Neural progenitor cell (in vitro differentiated cells): ENCODE measurements around the gene RPUSD1. TPM values are rescaled to one million over a fixed set of nuclear protein-coding genes. Genes with fewer than 3 reads are reported as not detected.

Experiments
- DNase-seq: peaks from one replicate; pipeline ENCODE4 v3.0.0-alpha.2; 2016; ENCODE audit warnings: low spot score
- H2AFZ ChIP-seq: fragments of 200-600 bp; sonication (generic); replicated peaks from 2 replicates; pipeline ENCODE4 v1.6.1; 2016; ENCODE audit warnings: antibody characterized with exemption
- H3F3A ChIP-seq: fragments of 200-600 bp; sonication (generic); 2 replicates; pipeline ENCODE4 v1.6.1; 2016; ENCODE audit warnings: antibody characterized with exemption, low read depth
- H3K27ac ChIP-seq: fragments of 200-600 bp; sonication (generic); 2 replicates; pipeline ENCODE4 v1.5.1; 2016; ENCODE audit warnings: mild to moderate bottlenecking
- H3K27me3 ChIP-seq: fragments of 200-600 bp; sonication (generic); 2 replicates; pipeline ENCODE4 v1.6.1; 2016; ENCODE audit warnings: mild to moderate bottlenecking, moderate library complexity
- H3K36me3 ChIP-seq: fragments of 200-600 bp; sonication (generic); 2 replicates; pipeline ENCODE4 v1.5.1; 2016
- H3K4me1 ChIP-seq: fragments of 200-600 bp; sonication (generic); 2 replicates; pipeline ENCODE4 v1.6.1; 2016; ENCODE audit warnings: mixed run types
- H3K4me2 ChIP-seq: fragments of 200-600 bp; sonication (generic); 2 replicates; pipeline ENCODE4 v1.6.1; 2016
- H3K4me3 ChIP-seq: fragments of 200-600 bp; sonication (generic); 2 replicates; pipeline ENCODE4 v1.5.1; 2016
- H3K79me2 ChIP-seq: fragments of 200-600 bp; sonication (generic); 2 replicates; pipeline ENCODE4 v1.6.1; 2016; ENCODE audit warnings: low read depth
- H3K9ac ChIP-seq: fragments of 200-600 bp; sonication (generic); 2 replicates; pipeline ENCODE4 v1.6.1; 2016
- H3K9me3 ChIP-seq: fragments of 200-600 bp; sonication (generic); 2 replicates; pipeline ENCODE4 v1.5.1; 2016; ENCODE audit warnings: low read depth
- H4K20me1 ChIP-seq: fragments of 200-600 bp; sonication (generic); 2 replicates; pipeline ENCODE4 v1.6.1; 2016; ENCODE audit warnings: low read depth
- H3K27ac Mint-ChIP-seq: 3 replicates; pipeline ENCODE4 v1.8.0; 2021; ENCODE audit warnings: mixed read lengths
- H3K27me3 Mint-ChIP-seq: 2 replicates; pipeline ENCODE4 v1.8.0; 2022; ENCODE audit warnings: low read depth, mild to moderate bottlenecking, inconsistent platforms, moderate library complexity, mixed read lengths; ENCODE audit not compliant: insufficient read depth
- H3K36me3 Mint-ChIP-seq: 3 replicates; pipeline ENCODE4 v1.8.0; 2021; ENCODE audit warnings: mixed read lengths
- H3K4me1 Mint-ChIP-seq: 3 replicates; pipeline ENCODE4 v1.8.0; 2021; ENCODE audit warnings: mixed read lengths
- H3K4me3 Mint-ChIP-seq: 3 replicates; pipeline ENCODE4 v1.8.0; 2021; ENCODE audit warnings: mild to moderate bottlenecking, moderate library complexity, mixed read lengths
- H3K9me3 Mint-ChIP-seq: 3 replicates; pipeline ENCODE4 v1.8.0; 2020; ENCODE audit warnings: mixed read lengths
- CTCF ChIP-seq: fragments of 200-600 bp; sonication (generic); IDR thresholded peaks from 2 replicates; pipeline ENCODE4 v1.5.1; 2017; ENCODE audit warnings: antibody characterized with exemption, mild to moderate bottlenecking
- EZH2 ChIP-seq: fragments of 200-600 bp; sonication (generic); IDR thresholded peaks from 2 replicates; pipeline ENCODE4 v1.6.1; 2017; ENCODE audit warnings: antibody characterized with exemption, mild to moderate bottlenecking, moderate library complexity
- EZH2phosphoT487 ChIP-seq: fragments of 200-600 bp; sonication (generic); IDR thresholded peaks from 2 replicates; pipeline ENCODE4 v1.6.1; 2017; ENCODE audit warnings: antibody characterized with exemption
- total RNA-seq: library from RNA; depleted of rRNA; stranded (reverse); fragments of >200 nt; gene quantifications from 2 replicates; pipeline ENCODE4 v1.2.3, GENCODE V29; 2015; ENCODE audit warnings: low replicate concordance

RPUSD1 gene
- total RNA-seq, 1 donor from 2014 or later: 5.6 TPM

- DNase-seq: no peak
- Histone ChIP-seq H3K9ac (no peak overlapping the region), H3K4me1 (peaks cover 18% of the 10 kb centered on the region), H3K27ac (no peak overlapping the region), H3F3A (peaks cover 23% of the 10 kb centered on the region), H3K79me2 (peaks cover 4% of the 10 kb centered on the region), H2AFZ (no peak overlapping the region), H3K4me3 (no peak overlapping the region), H3K27me3 (peaks cover 68% of the 10 kb centered on the region), H3K36me3 (no peaks in the 10 kb centered on the region), H3K4me2 (no peak overlapping the region), H3K9me3 (no peaks in the 10 kb centered on the region), H4K20me1 (peaks cover 22% of the 10 kb centered on the region)
- H3K9me3 Mint-ChIP-seq: no peaks in the 10 kb centered on the region
- no peaks in the 10 kb centered on the region for H3K4me1 Mint-ChIP-seq
- H3K4me3 Mint-ChIP-seq: no peak overlapping the region
- H3K27ac Mint-ChIP-seq: no peak overlapping the region
- H3K36me3 Mint-ChIP-seq: peaks cover 3% of the 10 kb centered on the region
- H3K27me3 Mint-ChIP-seq: peaks cover 6% of the 10 kb centered on the region
- TF ChIP-seq EZH2 (no peak), CTCF (no peak), EZH2phosphoT487 (no peak)
Observed at GRCh38 chr16:802461-802860, 14.3 kb upstream of the RPUSD1 start.

- Mint-ChIP-seq H3K4me1 (no peaks in the 10 kb centered on the region), H3K9me3 (no peaks in the 10 kb centered on the region), H3K36me3 (peaks cover 3% of the 10 kb centered on the region), H3K4me3 (no peak overlapping the region), H3K27ac (no peak overlapping the region), H3K27me3 (peaks cover 4% of the 10 kb centered on the region)
- Histone ChIP-seq H3K9ac (no peak overlapping the region), H2AFZ (no peak overlapping the region), H3K36me3 (no peaks in the 10 kb centered on the region), H3F3A (peaks cover 16% of the 10 kb centered on the region), H3K4me3 (no peak overlapping the region), H3K4me1 (peaks cover 18% of the 10 kb centered on the region), H3K27me3 (peaks cover 68% of the 10 kb centered on the region), H3K4me2 (no peak overlapping the region), H3K27ac (no peak overlapping the region), H3K9me3 (no peaks in the 10 kb centered on the region), H4K20me1 (peaks cover 26% of the 10 kb centered on the region), H3K79me2 (peaks cover 4% of the 10 kb centered on the region)
- DNase-seq: no peak
- no peak for TF ChIP-seq EZH2
- TF ChIP-seq CTCF: no peak
- TF ChIP-seq EZH2phosphoT487: no peak
Observed at GRCh38 chr16:801584-802363, 13.6 kb upstream of the RPUSD1 start.

- Histone ChIP-seq H3K4me3 (peak overlapping the region; percentile 46), H3K79me2 (no peaks in the 10 kb centered on the region), H3K36me3 (no peaks in the 10 kb centered on the region), H3K27ac (no peak overlapping the region), H3K4me2 (peak overlapping the region; percentile 83), H3K9me3 (no peaks in the 10 kb centered on the region), H3K27me3 (peaks cover 68% of the 10 kb centered on the region), H2AFZ (no peak overlapping the region), H4K20me1 (peaks cover 30% of the 10 kb centered on the region), H3K9ac (no peak overlapping the region), H3K4me1 (peaks cover 18% of the 10 kb centered on the region), H3F3A (peaks cover 16% of the 10 kb centered on the region)
- no peak for TF ChIP-seq EZH2phosphoT487
- TF ChIP-seq CTCF: no peak
- no peak for TF ChIP-seq EZH2
- H3K36me3 Mint-ChIP-seq: peaks cover 3% of the 10 kb centered on the region
- no peak overlapping the region for H3K4me3 Mint-ChIP-seq
- H3K4me1 Mint-ChIP-seq: no peaks in the 10 kb centered on the region
- no peak for DNase-seq
- no peaks in the 10 kb centered on the region for H3K9me3 Mint-ChIP-seq
- H3K27ac Mint-ChIP-seq: no peak overlapping the region
- H3K27me3 Mint-ChIP-seq: peaks cover 3% of the 10 kb centered on the region
Observed at GRCh38 chr16:800834-801511, 12.8 kb upstream of the RPUSD1 start.
